GM21367 (cell line): ENCODE measurements around the gene CPLANE1.

Experiments
- ATAC-seq: cut with Tn5 transposase; IDR thresholded peaks from one replicate; pipeline ENCODE4 v1.9.1; 2021; ENCODE audit not compliant: unreplicated experiment

Gene CPLANE1

GRCh38 chr5:37071901-37072581, 177.1 kb downstream of the CPLANE1 start:
- ATAC-seq = no peak

GRCh38 chr5:37071487-37071886, 177.7 kb downstream of the CPLANE1 start:
- ATAC-seq = no peak

- no peak for ATAC-seq
Measured at GRCh38 chr5:37064442-37064841, 184.7 kb downstream of the CPLANE1 start.

GRCh38 chr5:37063739-37064138, 185.4 kb downstream of the CPLANE1 start:
- ATAC-seq = no peak

GRCh38 chr5:37060030-37060429, 189.1 kb downstream of the CPLANE1 start:
- no peak for ATAC-seq

- no peak for ATAC-seq
Measured at GRCh38 chr5:37056762-37057161, 192.4 kb downstream of the CPLANE1 start.
